Hypothalamus (tissue), 51 donors: ENCODE results near the gene NECTIN1.

Experiments used
- DNase-seq, 51 donors: peaks; one replicate each; lab custom pipeline; 2025; lab: John Stamatoyannopoulos, UW

Gene NECTIN1

GRCh38 chr11:119652907-119653659 lies 75.9 kb downstream of the NECTIN1 start:
- DNase-seq = peak in 1 of 51 donors; percentile 11

- no peak for DNase-seq
Observed at GRCh38 chr11:119651802-119652584, 77.0 kb downstream of the NECTIN1 start.

GRCh38 chr11:119650251-119650650 lies 78.7 kb downstream of the NECTIN1 start:
- DNase-seq = no peak

- DNase-seq = no peak
Observed at GRCh38 chr11:119647254-119647653, 81.7 kb downstream of the NECTIN1 start.

GRCh38 chr11:119645018-119645417 lies 84.0 kb downstream of the NECTIN1 start:
- DNase-seq = no peak

GRCh38 chr11:119644502-119644901 lies 84.5 kb downstream of the NECTIN1 start:
- DNase-seq = no peak

GRCh38 chr11:119643876-119644225 lies 85.1 kb downstream of the NECTIN1 start:
- no peak for DNase-seq

- DNase-seq = no peak
Observed at GRCh38 chr11:119643212-119643875, 85.7 kb downstream of the NECTIN1 start.

- DNase-seq = peak in 3 of 51 donors; percentile 5 to 15 (median 14)
Observed at GRCh38 chr11:119641983-119642745, 86.8 kb downstream of the NECTIN1 start.

GRCh38 chr11:119640541-119640940 lies 88.5 kb downstream of the NECTIN1 start:
- no peak for DNase-seq

GRCh38 chr11:119639642-119640205 lies 89.3 kb downstream of the NECTIN1 start:
- no peak for DNase-seq

GRCh38 chr11:119638851-119639250 lies 90.1 kb downstream of the NECTIN1 start:
- no peak for DNase-seq

- DNase-seq = no peak
Observed at GRCh38 chr11:119637481-119637880, 91.5 kb downstream of the NECTIN1 start.

- DNase-seq = no peak
Observed at GRCh38 chr11:119635776-119636175, 93.2 kb downstream of the NECTIN1 start.

- DNase-seq = no peak
Observed at GRCh38 chr11:119635041-119635740, 93.8 kb downstream of the NECTIN1 start.

GRCh38 chr11:119634301-119634700 lies 94.7 kb downstream of the NECTIN1 start:
- DNase-seq = no peak

- no peak for DNase-seq
Observed at GRCh38 chr11:119629834-119630624, 99.0 kb downstream of the NECTIN1 start.

GRCh38 chr11:119629085-119629484 lies 99.9 kb downstream of the NECTIN1 start:
- DNase-seq = no peak

GRCh38 chr11:119627286-119627685 lies 101.7 kb downstream of the NECTIN1 start:
- DNase-seq = no peak
